GM19238 (cell line): ENCODE measurements around the gene SMYD4.
"Not testable (repeated sequence)": the region's sequence is repeated elsewhere in the genome, so short reads cannot be mapped to it uniquely, and the experiment has no call there.

ENCODE experiments used
- DNase-seq: peaks from one replicate; pipeline ENCODE4 v3.0.0; 2011; ENCODE audit warnings: low spot score; ENCODE audit not compliant: insufficient read length

Gene SMYD4, protein sequence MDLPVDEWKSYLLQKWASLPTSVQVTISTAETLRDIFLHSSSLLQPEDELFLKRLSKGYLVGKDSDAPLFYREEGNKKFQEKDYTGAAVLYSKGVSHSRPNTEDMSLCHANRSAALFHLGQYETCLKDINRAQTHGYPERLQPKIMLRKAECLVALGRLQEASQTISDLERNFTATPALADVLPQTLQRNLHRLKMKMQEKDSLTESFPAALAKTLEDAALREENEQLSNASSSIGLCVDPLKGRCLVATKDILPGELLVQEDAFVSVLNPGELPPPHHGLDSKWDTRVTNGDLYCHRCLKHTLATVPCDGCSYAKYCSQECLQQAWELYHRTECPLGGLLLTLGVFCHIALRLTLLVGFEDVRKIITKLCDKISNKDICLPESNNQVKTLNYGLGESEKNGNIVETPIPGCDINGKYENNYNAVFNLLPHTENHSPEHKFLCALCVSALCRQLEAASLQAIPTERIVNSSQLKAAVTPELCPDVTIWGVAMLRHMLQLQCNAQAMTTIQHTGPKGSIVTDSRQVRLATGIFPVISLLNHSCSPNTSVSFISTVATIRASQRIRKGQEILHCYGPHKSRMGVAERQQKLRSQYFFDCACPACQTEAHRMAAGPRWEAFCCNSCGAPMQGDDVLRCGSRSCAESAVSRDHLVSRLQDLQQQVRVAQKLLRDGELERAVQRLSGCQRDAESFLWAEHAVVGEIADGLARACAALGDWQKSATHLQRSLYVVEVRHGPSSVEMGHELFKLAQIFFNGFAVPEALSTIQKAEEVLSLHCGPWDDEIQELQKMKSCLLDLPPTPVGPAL

DNA sequence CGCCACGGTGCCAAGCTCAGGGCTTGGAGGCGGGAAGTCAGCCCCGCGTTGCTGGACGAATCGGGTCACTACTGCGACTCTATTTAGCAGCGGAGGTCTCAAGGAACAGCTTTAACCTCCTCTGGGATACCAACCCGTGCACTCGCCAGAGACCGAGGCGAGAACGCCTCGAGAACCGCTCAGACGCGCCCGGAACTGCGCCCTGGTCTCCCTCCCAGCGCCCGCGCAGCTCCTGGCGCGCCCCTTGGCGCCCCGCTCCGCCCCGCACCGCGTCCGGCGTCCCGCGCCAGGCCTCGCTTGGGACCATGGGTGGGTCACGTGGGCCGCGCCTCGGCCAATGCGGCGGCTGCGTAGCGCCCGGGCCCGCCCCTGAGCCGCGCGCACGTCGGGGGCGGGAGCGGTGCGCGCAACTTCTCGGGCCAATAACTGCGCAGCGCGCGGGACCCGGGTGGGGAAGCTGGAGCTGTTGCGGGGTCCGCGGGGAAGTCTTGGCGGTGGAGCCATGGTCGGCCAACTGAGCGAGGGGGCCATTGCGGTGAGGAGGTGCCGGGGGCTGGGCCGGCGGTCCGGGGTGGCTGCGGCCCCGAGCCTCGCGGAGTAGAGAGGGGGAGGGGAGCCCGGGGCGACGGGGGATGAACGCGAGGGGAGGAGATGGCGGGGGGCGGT is at the start of gene SMYD4, which contains the start of gene RPA1:
TSS of gene SMYD4 (minus strand) at position 311 of the 666 bp plus-strand sequence. CDS start 1,908 bp downstream, outside the sequence.
TSS of gene RPA1 (plus strand) at position 414 of the 666 bp plus-strand sequence. CDS start at position 503, 89 bp downstream.
- peak; percentile 93 for DNase-seq

- DNase-seq: no peak
Measured at GRCh38 chr17:1878419-1879121, 48.9 kb upstream of the SMYD4 start.

GRCh38 chr17:1875597-1875996 is 45.9 kb upstream of the SMYD4 start:
- DNase-seq: no peak

GRCh38 chr17:1873418-1873817 is 43.7 kb upstream of the SMYD4 start:
- no peak for DNase-seq

- DNase-seq: no peak
Measured at GRCh38 chr17:1872976-1873375, 43.3 kb upstream of the SMYD4 start.

DNA sequence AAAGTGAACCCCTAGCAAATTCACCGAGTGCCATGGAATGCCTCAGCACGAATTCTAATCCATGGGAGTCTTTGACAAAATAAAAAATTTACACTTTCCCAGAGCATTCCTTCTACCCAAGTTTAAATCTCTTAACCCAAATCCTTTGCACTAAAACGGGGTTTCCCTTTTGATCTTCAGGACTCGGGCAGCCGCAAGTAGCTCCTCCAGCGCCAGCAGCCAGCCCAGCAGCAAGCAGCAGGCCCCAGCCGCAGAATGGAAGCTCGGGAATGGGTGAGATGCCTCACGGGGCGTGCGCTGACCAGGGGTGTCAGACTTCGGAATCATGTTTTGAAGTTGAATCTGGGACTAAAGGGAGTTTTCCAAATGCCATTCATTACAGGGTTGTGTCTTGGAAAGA is 42.6 kb upstream of the SMYD4 start:
- DNase-seq: no peak

DNA sequence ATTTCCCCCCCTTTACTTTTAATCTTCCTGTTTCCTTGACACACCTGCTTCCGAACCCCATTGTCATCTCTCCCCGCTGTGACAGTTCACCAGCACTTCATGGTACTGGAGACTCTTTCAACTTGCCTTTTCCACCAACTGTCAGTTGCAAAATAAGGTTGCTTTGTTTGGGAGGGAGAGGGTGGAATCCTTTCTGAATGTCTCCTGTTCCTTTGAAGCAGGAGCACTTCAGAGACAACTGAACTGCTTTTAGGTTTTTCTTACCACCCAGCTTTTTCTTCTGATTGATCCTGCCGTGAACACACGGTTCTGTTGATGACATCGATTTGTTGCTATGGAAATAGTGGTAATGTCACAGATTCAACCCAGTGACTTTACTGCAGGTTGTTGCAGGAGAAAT is 42.1 kb upstream of the SMYD4 start:
- no peak for DNase-seq

GRCh38 chr17:1870592-1870991 is 40.9 kb upstream of the SMYD4 start:
- no peak for DNase-seq

DNA sequence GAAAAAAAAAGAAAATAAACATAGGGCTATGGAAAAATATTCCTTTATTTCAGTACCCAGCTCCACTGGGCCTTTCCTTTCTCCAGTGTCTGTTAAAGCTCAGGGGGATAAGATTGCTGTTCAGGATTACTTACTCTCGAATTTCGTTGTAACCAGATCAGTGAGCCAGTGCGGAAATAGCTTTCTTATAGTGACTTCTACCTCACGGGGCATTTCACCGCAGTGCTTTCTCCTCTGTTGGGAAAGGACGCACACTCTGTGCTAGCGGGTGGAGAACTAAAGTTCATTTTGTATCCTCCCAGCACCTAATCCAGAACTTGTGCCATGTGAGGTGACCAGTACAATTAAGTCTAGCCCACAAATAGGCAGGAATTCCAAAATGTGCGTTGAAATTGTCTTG is 38.4 kb upstream of the SMYD4 start:
- no peak for DNase-seq

- DNase-seq: no peak
Measured at GRCh38 chr17:1867307-1867706, 37.6 kb upstream of the SMYD4 start.

DNA sequence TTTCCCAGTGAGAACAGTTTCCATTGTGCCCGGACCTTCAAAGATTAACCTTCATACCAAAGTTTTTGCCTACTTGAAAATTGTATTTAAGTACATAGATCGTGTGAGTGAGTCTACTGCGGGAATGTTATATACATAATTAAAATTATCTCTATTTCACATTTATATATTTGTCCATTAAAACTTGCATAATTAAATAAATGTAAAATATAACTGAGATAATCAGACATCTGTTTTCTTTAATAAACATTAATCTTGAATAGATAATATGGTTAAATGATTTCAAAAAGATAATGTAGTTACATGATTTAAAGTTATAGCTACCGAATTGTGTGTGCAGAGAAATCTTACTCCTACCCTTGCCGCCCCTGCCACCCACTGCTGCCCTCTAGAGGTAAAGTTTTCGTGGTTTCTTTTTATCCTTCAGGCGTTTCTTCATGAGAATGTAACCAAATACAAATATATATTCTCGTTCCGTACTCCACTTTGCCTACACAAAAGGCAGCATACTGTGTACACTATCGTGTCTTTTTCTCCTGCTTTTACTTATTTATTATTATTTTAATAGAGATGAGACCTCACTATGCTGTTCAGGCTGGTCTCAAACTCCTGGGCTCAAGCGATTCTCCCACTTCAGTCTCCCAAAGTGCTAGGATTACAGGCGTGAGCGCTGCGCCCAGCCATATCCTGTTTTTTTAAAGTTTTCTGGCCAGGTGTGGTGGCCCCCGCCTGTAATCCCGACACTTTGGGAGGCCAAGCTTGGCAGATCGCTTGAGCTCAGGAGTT is 35.7 kb upstream of the SMYD4 start:
- DNase-seq: peak; percentile 18

DNA sequence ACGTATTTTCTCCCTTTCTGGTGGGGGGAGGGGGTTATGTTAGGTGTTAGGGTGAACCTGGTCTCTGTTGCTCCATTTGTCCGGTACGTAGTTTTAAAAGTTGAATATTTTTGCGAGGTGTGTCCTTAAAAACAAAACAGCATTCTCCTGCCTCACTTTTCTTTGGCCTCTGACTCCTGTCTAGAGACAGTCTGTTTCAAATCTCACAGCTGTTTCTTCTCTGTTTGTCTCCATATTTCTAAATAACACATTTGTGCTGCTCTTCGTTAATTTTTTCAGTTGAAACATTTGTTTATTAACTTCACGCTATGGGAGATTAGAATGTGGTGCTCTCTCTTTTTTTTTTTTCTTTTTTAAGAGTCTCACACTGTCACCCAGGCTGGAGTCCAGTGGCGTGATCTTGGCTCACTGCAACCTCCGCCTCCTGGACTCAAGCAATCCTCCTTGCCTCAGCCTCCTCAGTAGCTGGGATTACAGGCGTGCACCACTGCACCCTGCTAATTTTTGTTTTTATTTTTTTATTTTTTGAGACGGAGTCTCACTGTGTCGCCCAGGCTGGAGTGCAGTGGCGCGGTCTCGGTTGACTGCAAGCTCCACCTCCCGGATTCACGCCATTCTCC is 31.8 kb upstream of the SMYD4 start:
- DNase-seq: no peak

GRCh38 chr17:1860978-1861377 is 31.3 kb upstream of the SMYD4 start:
- no peak for DNase-seq

GRCh38 chr17:1856462-1856861 is 26.8 kb upstream of the SMYD4 start:
- DNase-seq: not testable (repeated sequence)

DNA sequence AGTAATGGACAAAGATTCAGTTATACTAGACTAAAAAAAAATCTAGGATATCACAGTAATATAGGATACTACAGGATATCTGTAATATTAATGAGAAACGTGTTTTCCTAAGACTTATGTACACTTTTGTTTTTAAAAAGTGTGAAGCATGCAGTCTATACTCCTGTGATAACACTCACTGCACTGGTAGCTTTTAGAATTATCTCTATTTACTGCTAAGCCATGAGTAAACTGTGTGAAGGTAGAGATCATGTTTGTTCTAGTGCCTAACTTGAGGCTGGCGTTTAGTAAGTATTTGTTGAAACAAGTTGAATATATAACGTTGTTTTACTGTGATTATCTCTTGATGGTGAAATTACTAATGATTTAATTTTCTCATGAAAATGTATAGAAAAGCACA is 24.0 kb upstream of the SMYD4 start:
- no peak for DNase-seq

GRCh38 chr17:1852327-1852726 is 22.6 kb upstream of the SMYD4 start:
- DNase-seq: no peak

GRCh38 chr17:1847191-1847590 is 17.5 kb upstream of the SMYD4 start:
- DNase-seq: no peak

DNA sequence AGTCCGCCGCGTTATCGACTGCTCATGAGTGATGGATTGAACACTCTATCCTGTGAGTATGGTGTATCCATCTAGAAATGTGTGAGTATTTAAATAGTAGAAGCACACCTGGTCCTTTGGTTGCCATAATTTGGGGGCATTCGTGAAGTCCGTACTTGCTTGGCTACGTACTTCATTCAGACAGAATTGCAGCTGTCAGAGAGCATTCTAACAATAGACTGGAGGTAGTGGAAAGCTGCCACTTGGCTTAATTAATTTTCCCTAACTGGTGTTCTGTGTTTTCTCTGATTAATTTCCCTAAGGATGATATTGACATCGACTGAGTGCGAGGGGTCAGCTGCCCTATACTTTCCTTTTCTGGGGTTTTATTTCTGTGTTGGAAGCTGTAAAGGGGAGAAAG is 14.2 kb upstream of the SMYD4 start:
- no peak for DNase-seq

DNA sequence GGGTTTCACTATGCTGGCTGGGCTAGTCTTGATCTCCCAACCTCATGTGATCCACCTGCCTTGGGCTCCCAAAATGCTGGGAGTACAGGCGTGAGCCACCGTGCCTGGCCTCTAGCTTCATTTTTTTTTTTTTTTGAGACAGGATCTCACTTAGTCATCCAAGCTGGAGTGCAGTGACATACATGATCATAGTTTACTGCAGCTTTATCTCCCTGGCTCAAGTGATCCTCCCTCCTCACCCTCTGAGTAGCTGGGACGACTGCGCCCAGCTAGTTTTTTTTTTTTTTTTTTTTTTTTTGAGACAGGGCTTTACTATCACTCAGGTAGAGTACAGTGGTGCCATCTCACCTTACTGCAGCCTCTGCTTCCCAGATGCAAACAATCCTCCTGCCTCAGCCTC is 9.8 kb upstream of the SMYD4 start:
- no peak for DNase-seq
